ENCODE measurements around the gene NEK2.

GRCh38 chr1:211612786-211613107 lies 62.7 kb downstream of the NEK2 start:
- TF ChIP-seq POLR2AphosphoS5 (IDR thresholded peaks at IDR 0.05) = no peak
- TF ChIP-seq, protein P1, sequence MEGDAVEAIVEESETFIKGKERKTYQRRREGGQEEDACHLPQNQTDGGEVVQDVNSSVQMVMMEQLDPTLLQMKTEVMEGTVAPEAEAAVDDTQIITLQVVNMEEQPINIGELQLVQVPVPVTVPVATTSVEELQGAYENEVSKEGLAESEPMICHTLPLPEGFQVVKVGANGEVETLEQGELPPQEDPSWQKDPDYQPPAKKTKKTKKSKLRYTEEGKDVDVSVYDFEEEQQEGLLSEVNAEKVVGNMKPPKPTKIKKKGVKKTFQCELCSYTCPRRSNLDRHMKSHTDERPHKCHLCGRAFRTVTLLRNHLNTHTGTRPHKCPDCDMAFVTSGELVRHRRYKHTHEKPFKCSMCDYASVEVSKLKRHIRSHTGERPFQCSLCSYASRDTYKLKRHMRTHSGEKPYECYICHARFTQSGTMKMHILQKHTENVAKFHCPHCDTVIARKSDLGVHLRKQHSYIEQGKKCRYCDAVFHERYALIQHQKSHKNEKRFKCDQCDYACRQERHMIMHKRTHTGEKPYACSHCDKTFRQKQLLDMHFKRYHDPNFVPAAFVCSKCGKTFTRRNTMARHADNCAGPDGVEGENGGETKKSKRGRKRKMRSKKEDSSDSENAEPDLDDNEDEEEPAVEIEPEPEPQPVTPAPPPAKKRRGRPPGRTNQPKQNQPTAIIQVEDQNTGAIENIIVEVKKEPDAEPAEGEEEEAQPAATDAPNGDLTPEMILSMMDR (IDR thresholded peaks at IDR 0.05) = no peak
- no peak for TF ChIP-seq EP300 (IDR thresholded peaks at IDR 0.05)
